Loucy (cell line): ENCODE data around the gene FGGY.
"Not testable (repeated sequence)": the region's sequence is repeated elsewhere in the genome, so short reads cannot be mapped to it uniquely, and the experiment has no call there.

Experiments
- H2AFZ ChIP-seq: fragments of 200-600 bp; sonication (generic); 2 replicates; pipeline ENCODE4 v1.6.0; 2016; ENCODE audit warnings: antibody characterized with exemption, mild to moderate bottlenecking, low read length, moderate library complexity
- H3F3A ChIP-seq: fragments of 200-600 bp; 2 replicates; pipeline ENCODE4 v1.6.0; 2016; ENCODE audit warnings: antibody characterized with exemption, low read depth, mild to moderate bottlenecking
- H3K27me3 ChIP-seq: fragments of 200-600 bp; sonication (generic); 2 replicates; pipeline ENCODE4 v1.6.1; 2014; ENCODE audit warnings: low read length, mild to moderate bottlenecking; ENCODE audit not compliant: insufficient read depth, poor library complexity, severe bottlenecking
- H3K36me3 ChIP-seq: fragments of 200-600 bp; sonication (generic); 2 replicates; pipeline ENCODE4 v1.6.1; 2016; ENCODE audit warnings: low read length; ENCODE audit not compliant: insufficient read depth
- H3K4me1 ChIP-seq: fragments of 200-600 bp; sonication (generic); 2 replicates; pipeline ENCODE4 v1.5.1; 2014; ENCODE audit warnings: low read length, mild to moderate bottlenecking; ENCODE audit not compliant: insufficient read depth, poor library complexity, severe bottlenecking
- H3K4me2 ChIP-seq: fragments of 200-600 bp; sonication (generic); 2 replicates; pipeline ENCODE4 v1.6.0; 2014; ENCODE audit warnings: antibody characterized with exemption, low read length, low read depth, mild to moderate bottlenecking; ENCODE audit not compliant: poor library complexity, severe bottlenecking
- H3K4me3 ChIP-seq: fragments of 200-600 bp; sonication (generic); 2 replicates; pipeline ENCODE4 v1.5.1; 2014; ENCODE audit warnings: low read length, mild to moderate bottlenecking, mixed read lengths; ENCODE audit not compliant: poor library complexity, severe bottlenecking
- H3K79me2 ChIP-seq: fragments of 200-600 bp; sonication (generic); 2 replicates; pipeline ENCODE4 v1.6.1; 2014; ENCODE audit warnings: low read length; ENCODE audit not compliant: insufficient read depth
- H3K9ac ChIP-seq: fragments of 200-600 bp; sonication (generic); 2 replicates; pipeline ENCODE4 v1.6.0; 2014; ENCODE audit warnings: mild to moderate bottlenecking, low read depth, low read length, moderate library complexity; ENCODE audit not compliant: poor library complexity, severe bottlenecking
- H3K9me2 ChIP-seq: fragments of 200-600 bp; sonication (generic); replicated peaks from 2 replicates; pipeline ENCODE4 v1.6.1; 2016; ENCODE audit warnings: low read depth, low read length, mixed read lengths
- H3K9me3 ChIP-seq: fragments of 200-600 bp; sonication (generic); 2 replicates; pipeline ENCODE4 v1.6.1; 2014; ENCODE audit warnings: mild to moderate bottlenecking, antibody characterized with exemption, low read length, low read depth; ENCODE audit not compliant: insufficient read depth
- H4K20me1 ChIP-seq: fragments of 200-600 bp; sonication (generic); 2 replicates; pipeline ENCODE4 v1.6.0; 2014; ENCODE audit warnings: antibody characterized with exemption, low read length, mild to moderate bottlenecking; ENCODE audit not compliant: insufficient read depth, poor library complexity, severe bottlenecking
- EZH2phosphoT487 ChIP-seq: fragments of 200-600 bp; IDR thresholded peaks from 2 replicates; pipeline ENCODE4 v1.6.1; 2018; ENCODE audit warnings: antibody characterized with exemption, mild to moderate bottlenecking, moderate library complexity, borderline replicate concordance
- TF ChIP-seq, protein P1 (sequence below): fragments of 200-600 bp; sonication (generic); conservative IDR thresholded peaks from 2 replicates; pipeline ENCODE4 v1.5.1; 2014; ENCODE audit warnings: mild to moderate bottlenecking, antibody characterized with exemption, low read length

Gene FGGY

GRCh38 chr1:59298710-59299346, 1.9 kb downstream of the FGGY start:
- no peaks in the 10 kb centered on the region for H3K27me3 ChIP-seq
- no peaks in the 10 kb centered on the region for H4K20me1 ChIP-seq
- peak overlapping the region; percentile 70 for H3K4me2 ChIP-seq
- no peaks in the 10 kb centered on the region for H3K36me3 ChIP-seq
- no peaks in the 10 kb centered on the region for H3K9me2 ChIP-seq
- no peak overlapping the region for H2AFZ ChIP-seq
- peak overlapping the region; percentile 81 for H3K4me3 ChIP-seq
- TF ChIP-seq EZH2phosphoT487, result no peak
- TF ChIP-seq, protein P1, sequence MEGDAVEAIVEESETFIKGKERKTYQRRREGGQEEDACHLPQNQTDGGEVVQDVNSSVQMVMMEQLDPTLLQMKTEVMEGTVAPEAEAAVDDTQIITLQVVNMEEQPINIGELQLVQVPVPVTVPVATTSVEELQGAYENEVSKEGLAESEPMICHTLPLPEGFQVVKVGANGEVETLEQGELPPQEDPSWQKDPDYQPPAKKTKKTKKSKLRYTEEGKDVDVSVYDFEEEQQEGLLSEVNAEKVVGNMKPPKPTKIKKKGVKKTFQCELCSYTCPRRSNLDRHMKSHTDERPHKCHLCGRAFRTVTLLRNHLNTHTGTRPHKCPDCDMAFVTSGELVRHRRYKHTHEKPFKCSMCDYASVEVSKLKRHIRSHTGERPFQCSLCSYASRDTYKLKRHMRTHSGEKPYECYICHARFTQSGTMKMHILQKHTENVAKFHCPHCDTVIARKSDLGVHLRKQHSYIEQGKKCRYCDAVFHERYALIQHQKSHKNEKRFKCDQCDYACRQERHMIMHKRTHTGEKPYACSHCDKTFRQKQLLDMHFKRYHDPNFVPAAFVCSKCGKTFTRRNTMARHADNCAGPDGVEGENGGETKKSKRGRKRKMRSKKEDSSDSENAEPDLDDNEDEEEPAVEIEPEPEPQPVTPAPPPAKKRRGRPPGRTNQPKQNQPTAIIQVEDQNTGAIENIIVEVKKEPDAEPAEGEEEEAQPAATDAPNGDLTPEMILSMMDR, result no peak
- no peaks in the 10 kb centered on the region for H3K9me3 ChIP-seq
- H3K9ac ChIP-seq, result no peak overlapping the region
- H3K4me1 ChIP-seq, result peaks cover 14% of the 10 kb centered on the region
- H3F3A ChIP-seq, result peaks cover 5% of the 10 kb centered on the region; the same call in 1 of the 2 replicates
- H3K79me2 ChIP-seq, result peaks cover 18% of the 10 kb centered on the region

GRCh38 chr1:59299670-59300069, 2.8 kb downstream of the FGGY start:
- not testable (repeated sequence) for H3F3A ChIP-seq, H3K9ac ChIP-seq, H3K9me2 ChIP-seq, H4K20me1 ChIP-seq, H3K27me3 ChIP-seq, H3K4me3 ChIP-seq, H3K36me3 ChIP-seq, H3K9me3 ChIP-seq, H3K4me2 ChIP-seq, H2AFZ ChIP-seq
- Histone ChIP-seq H3K4me1 (peaks cover 14% of the 10 kb centered on the region), H3K79me2 (peaks cover 18% of the 10 kb centered on the region)

DNA sequence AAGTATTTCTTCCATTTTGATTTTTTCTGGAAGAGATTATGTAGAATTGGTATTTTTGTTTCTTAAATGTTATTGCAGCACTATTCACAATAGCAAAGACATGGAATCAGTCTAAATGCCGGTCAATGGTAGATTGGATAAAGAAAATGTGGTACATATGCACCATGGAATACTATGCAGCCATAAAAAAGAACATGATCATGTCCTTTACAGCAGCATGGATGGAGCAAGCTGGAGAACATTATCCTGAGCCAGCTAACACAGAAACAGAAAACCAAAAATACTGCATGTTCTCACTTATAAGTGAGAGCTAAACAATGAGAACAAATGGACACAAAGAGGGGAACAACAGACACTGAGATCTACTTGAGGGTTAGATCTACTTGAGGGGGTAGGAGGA, 5.4 kb downstream of the FGGY start:
- Histone ChIP-seq H3K4me2 (no peak overlapping the region), H3K4me1 (peaks cover 7% of the 10 kb centered on the region), H3K9me3 (peaks cover 10% of the 10 kb centered on the region; the same call in 1 of the 2 replicates), H3F3A (no peaks in the 10 kb centered on the region; the same call in 1 of the 2 replicates), H3K9me2 (no peaks in the 10 kb centered on the region), H4K20me1 (no peaks in the 10 kb centered on the region), H3K9ac (no peak overlapping the region), H3K79me2 (peaks cover 16% of the 10 kb centered on the region), H2AFZ (no peak overlapping the region), H3K27me3 (no peaks in the 10 kb centered on the region), H3K4me3 (no peak overlapping the region), H3K36me3 (no peaks in the 10 kb centered on the region)
- no peak for TF ChIP-seq EZH2phosphoT487
- TF ChIP-seq, protein P1, result no peak

GRCh38 chr1:59302871-59303270, 6.0 kb downstream of the FGGY start:
- H2AFZ ChIP-seq, result no peak overlapping the region
- no peaks in the 10 kb centered on the region for H4K20me1 ChIP-seq
- H3K27me3 ChIP-seq, result no peaks in the 10 kb centered on the region
- no peak overlapping the region for H3K4me3 ChIP-seq
- H3K9me2 ChIP-seq, result no peaks in the 10 kb centered on the region
- H3K9me3 ChIP-seq, result peaks cover 10% of the 10 kb centered on the region; the same call in 1 of the 2 replicates
- H3K36me3 ChIP-seq, result no peaks in the 10 kb centered on the region
- H3K4me2 ChIP-seq, result no peak overlapping the region
- no peak for TF ChIP-seq EZH2phosphoT487
- H3K4me1 ChIP-seq, result peaks cover 5% of the 10 kb centered on the region
- no peaks in the 10 kb centered on the region; the same call in 1 of the 2 replicates for H3F3A ChIP-seq
- H3K79me2 ChIP-seq, result peaks cover 10% of the 10 kb centered on the region
- H3K9ac ChIP-seq, result no peak overlapping the region
